NCI-H1048 (cell line): ENCODE results near the gene MUC22.
"Not testable (repeated sequence)": the region's sequence is repeated elsewhere in the genome, so short reads cannot be mapped to it uniquely, and the experiment has no call there.

Experiments used
- DNase-seq: peaks from one replicate; lab custom pipeline; 2025; lab: John Stamatoyannopoulos, UW

The MUC22 gene

DNA sequence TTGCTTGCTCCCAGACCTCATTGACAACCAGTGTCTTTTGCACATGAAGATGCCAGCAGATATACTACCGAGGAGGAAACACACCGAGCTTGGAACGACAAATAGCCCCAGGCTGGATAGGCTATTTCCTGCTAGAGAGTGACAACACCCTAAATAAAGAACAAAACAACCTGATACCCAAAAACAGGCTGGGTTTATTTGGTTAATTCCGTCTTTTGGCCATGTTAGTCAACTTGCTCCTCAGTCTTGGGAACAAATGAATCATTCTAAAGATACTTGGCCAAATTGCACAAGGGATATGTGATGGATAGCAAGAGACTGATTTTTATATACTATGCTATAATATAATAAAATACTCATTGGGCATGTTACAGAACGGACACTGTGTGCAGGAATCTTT is 11.5 kb upstream of the MUC22 start:
- no peak for DNase-seq

DNA sequence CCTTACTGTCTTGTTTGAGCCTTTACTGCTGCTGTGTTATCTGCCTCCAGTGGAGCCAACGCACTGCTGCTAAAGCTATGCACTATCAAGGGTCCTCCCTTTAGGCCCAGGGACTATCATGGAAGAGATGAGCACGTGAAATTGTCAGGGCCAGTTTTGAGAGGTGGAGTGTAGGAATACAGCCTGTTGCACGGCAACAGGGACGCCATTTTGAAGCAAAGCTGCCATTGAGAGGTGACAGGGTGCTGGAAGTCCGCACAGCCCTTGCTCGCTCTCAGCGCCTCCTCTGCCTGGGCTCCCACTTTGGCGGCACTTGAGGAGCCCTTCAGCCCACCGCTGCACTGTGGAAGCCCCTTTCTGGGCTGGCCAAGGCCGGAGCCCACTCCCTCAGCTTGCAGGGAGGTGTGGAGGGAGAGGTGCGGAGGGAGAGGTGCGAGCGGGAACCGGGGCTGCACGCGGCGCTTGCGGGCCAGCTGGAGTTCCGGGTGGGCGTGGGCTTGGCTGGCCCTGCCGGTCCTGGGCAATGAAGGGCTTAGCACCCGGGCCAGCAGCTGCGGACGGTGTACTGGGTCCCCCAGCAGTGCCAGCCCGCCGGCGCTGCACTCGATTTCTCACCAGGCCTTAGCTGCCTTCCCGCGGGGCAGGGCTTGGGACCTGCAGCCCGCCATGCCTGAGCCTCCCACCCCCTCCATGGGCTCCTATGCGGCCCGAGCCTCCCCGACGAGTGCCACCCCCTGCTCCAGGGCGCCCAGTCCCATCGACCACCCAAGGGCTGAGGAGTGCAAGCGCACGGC is 10.0 kb upstream of the MUC22 start:
- not testable (repeated sequence) for DNase-seq

DNA sequence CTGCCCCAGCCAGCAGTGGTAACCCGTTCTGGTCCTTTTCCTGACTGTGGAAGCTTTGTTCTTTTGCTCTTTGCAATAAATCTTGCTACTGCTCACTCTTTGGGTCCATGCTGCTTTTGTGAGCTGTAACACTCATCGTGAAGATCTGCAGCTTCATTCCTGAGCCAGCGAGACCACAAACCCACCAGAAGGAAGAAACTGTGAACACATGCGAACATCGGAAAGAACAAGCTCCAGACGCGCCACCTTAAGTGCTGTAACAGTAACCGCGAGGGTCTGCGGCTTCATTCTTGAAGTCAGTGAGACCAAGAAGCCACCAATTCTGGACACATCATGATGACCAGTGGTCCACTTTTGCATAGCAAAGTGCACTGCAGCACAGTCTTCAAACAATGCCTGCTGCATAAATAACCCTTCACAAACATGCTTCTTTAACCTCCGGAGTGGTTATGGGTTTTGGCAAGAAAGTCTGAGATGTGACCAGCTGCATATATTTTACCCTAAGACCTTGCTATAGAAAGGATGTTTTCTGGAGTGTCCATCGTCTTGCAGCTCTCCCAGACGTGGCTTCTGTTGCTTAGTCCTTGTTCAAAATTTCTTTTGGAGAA is 8.9 kb upstream of the MUC22 start:
- no peak for DNase-seq

DNA sequence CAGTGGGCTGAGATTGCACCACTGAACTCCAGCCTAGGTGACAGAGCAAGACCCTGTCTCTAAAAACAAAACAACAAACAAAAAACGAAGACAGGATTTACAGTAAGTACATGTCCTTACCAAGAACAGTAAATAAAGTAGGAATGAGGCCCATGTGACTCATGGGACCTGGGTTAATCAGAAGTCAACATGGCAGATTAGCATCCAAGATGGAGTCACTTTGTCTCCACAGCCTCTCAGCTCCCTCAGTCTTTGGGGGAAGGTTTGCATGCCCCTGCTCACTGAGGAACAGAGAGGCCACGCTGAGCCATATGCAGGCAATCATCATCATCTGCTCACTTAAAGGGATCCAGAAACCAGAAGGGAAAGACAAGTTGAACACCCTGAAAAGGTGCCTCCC is 7.8 kb upstream of the MUC22 start:
- DNase-seq = no peak

DNA sequence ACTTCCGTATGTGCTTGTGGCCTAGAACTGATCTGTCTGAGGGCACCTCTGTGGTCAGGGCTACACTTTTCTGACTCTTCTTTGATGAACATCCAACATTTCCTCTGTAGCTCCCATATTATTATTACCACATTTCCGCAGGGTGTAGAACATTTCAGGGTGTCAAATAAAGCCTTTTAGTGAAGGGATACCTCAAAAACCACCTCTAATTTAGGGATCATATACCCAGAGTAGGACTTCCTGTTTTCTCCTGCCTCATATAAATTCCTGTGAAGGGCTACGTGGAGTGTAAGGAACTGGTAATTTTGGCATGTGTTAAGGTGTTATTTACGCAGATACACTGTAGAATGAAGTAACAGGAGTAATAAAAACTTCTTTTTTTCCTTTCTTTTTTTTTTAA is 5.5 kb upstream of the MUC22 start:
- DNase-seq = no peak

DNA sequence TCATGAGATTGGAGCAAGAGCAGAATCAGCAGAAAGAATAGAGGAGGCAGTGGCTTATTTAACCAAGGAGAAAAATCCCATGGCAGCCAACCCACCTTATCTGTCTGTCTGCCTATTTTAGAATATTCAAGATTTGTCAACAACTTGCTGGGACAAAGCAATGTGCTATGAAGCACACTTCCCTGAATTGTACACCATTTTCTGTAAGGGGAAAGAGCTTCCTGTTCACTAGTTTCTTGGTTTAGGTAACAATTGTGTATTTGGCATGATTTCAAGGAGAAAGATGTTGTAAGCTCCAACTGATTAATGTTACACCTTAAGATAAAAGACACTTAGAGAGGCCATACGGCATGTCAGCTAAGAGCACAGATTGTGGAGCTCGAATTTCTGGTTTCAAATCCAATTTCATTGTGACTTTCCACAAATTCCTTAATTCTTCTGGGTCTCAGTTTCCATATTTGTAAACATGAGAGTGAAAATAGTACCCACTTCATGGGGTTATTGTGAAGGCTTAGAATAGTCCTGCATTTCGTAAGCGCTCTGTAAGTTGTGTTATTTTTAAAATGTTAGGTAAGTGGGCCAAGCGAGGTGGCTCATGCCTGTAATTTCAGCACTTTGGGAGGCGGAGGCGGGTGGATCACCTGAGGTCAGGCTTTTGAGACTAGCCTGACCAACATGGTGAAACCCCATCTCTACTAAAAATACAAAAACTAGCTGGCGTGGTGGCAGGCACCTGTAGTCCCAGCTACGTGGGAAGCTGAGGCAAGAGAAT is 4.8 kb upstream of the MUC22 start:
- no peak for DNase-seq

DNA sequence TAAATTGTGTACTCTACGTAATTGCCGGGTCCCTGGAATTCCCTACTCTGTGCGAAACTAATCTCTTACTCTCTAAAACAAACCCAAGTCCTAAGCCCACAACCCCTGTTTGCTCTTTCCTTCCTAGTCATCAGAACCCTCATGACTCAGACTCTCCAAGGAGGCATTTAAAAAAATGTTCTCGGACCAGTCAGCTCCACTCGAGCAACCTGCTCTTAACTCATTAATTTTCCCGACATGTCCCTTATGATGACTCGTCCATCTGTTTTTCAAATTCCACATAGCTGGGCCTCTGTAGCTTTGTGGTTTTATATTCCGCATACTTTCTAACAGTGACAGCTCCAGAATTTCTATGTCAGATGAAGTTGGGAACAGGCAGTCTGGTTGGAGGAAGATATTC is 2.6 kb upstream of the MUC22 start:
- DNase-seq = no peak

DNA sequence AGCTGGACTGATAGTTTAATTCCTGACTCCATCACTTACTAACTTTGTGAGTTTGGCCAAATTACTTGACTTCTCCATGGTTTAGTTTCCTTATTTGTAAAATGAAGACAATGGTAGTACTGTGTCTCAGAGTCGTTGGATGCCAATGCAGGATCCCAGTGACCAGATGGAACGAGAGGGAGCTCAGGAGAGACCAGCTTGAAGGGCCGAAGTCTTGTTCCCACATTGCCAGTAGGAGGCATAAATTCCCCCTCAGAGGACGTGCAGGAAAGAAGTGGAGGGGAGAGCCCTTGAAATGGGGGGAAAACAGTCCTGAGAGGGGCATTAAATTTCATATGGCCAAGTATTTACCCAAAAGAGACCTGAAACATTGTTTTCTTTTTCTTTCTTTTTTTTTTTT is 2.1 kb upstream of the MUC22 start:
- no peak for DNase-seq

DNA sequence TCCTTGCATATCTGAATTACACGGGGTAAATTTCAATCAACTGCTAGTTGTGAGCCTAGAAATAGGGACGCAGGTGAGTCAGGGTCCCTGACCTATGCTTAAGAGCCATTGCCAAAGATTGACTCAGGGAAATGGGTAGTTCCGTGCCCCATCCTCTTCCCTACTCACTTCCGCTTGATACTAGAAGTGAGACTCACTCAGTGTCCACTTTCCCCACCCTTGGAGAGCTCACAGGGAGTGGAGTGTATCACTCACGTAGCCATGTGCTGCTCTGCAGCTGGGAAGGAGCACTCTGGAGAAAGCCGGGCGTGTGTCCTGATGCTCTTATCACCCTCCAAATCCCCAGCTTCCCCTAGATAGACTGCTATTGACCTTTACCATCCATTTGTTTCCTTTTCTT is 543 bp upstream of the MUC22 start:
- no peak for DNase-seq

DNA sequence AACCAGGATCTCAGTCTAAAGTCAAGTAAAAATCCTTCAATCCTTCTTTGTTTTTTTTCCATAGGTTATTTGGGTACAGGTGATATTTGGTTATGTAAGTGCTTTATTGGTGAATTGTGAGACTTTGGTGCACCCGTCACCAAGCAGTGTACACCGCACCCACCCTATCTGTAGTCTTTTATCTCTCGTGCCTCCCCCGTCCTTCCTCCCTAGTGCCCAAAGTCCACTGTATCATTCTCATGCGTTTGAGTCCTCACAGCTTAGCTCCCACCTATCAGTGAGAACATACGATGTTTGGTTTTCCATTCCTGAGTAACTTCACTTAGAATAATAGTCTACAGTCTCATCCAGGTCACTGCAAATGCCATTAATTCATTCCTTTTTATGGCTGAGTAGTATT is 879 bp downstream of the MUC22 start:
- DNase-seq = no peak

DNA sequence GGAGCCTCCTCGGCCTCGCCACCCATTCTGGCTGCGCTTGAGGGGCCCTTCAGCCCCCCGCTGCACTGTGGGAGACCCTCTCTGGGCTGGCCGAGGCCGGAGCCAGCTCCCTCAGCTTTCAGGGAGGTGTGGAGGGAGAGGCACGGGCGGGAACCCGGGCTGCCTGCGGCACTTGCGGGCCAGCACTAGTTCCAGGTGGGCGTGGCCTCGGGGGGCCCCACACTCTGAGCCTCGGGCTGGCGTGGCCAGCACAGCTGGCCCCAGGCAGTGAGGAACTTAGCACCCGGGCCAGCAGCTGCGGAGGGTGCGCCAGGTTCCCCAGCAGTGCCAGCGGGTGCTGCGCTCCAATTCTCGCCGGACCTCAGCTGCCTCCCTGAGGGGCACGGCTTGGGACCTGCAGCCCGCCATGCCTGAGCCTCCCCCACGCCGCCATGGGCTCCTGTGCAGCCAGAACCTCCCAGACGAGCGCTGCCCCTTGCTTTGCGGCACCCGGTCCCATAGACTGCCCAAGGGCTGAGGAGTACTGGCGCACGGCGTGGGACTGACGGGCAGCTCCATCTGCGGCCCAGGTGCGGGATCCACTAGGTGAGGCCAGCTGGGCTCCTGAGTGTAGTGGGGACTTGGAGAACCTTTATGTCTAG is 6.5 kb downstream of the MUC22 start:
- no peak for DNase-seq

DNA sequence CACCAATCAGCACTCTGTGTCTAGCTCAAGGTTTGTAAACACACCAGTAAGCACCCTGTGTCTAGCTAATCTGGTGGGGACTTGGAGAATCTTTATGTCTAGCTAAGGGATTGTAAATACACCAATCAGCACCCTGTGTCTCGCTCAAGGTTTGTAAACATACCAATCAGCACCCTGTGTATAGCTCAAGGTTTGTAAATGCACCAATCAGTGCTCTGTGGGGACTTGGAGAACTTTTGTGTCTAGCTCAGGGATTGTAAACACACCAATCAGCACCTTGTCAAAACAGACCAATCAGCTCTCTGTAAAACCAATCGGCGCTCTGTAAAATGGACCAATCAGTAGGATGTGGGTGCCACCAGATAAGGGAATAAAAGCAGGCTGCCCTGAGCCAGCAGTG is 7.2 kb downstream of the MUC22 start:
- not testable (repeated sequence) for DNase-seq

DNA sequence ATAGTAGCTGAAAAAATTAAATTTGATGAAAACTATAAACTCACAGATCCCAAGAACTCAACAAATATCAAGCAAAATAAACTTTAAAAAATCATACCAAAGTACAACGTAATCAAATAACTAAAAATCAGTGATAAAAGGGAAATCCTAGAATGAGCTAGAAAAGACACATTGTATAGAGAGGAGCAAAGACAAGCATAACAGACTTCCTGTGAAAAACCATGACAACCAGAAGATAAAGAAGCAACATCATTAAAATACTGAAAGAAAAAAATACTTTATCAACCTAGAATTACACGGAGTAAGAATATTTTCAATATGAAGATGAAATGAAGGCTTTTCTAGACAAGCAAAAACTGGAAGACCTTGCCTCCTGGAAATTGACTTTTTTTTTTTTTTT is 9.8 kb downstream of the MUC22 start:
- DNase-seq = no peak

DNA sequence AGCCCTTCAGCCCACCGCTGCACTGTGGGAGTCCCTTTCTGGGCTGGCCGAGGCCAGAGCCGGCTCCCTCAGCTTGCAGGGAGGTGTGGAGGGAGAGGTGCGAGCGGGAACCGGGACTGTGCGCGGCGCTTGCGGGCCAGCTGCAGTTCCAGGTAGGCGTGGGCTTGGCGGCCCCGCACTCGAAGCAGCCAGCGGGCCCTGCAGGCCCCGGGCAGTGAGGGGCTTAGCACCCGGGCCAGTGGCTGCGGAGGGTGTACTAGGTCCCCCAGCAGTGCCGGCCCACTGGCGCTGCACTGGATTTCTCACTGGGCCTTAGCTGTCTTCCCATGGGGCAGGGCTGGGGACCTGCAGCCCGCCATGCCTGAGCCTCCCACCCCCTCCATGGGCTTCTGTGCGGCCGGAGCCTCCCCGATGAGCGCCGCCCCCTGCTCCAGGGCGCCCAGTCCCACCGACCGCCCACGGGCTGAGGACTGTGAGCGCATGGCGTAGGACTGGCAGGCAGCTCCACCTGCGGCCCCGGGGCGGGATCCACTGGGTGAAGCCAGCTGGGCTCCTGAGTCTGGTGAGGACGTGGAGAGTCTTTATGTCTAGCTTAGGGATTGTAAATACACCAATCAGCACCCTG is 10.5 kb downstream of the MUC22 start:
- DNase-seq = not testable (repeated sequence)

DNA sequence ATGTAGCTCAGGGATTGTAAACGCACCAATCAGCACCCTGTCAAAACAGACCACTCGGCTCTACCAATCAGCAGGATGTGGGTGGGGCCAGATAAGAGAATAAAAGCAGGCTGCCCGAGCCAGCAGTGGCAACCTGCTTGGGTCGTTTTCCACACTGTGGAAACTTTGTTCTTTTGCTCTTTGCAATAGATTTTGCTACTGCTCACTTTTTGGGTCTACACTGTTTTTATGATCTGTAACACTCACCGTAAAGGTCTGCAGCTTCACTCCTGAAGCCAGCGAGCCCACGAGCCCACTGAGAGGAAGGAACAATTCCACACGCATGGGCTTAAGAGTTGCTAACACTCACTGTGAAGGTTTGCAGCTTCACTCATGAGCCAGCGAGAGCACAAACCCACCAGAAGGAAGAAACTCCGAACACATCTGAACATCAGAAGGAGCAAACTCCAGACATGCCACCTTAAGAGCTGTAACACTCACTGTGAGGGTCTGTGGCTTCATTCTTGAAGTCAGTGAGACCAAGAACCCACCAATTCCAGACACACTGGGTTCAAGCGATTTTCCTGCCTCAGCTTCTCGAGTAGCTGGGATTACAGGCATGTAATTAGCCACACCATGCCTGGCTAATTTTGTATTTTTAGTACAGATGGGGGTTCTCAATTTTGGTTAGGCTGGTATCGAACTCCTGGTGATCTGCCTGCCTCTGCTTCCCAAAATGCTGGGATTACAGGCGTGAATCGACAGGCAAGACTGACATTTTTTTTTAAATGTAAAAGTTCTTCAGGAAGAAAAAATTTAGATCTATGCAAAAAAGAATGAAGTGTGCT is 11.6 kb downstream of the MUC22 start:
- DNase-seq = not testable (repeated sequence)

DNA sequence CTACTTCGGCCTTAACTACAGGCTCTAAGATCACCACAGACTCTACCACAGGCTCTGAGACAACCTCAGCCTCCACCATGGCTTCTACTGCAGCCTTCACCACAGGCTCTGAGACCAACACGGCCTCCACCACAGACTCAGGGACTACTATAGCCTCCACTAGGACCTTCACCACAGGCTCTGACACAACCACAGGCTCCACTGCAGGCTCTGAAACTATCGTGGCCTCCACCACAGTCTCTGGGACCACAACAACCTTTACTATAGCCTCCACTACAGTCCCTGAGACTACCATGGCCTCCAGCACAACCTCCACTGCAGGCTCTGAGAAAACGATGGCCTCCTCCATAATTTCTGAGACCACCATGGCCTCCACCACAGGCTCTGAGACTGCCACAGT is 15.3 kb downstream of the MUC22 start:
- no peak for DNase-seq

DNA sequence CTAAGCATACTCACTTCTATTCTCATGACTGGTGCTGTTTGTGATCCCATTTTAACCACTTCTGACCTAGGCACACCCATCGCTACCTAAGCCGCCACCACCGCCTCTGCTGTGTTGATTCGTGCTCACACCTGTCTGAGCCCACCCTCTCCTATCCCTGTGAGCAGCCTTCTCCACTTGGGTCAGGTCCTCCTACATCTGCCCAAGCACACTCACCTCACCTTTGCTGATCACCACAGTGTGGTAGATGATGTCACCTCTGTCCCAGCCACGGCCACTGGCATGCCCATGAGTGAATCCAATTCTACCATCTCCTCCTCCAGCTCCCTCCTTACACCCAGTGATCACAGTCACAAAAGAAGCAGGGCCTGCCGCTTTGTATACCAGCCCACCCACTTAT is 20.8 kb downstream of the MUC22 start:
- DNase-seq = no peak

DNA sequence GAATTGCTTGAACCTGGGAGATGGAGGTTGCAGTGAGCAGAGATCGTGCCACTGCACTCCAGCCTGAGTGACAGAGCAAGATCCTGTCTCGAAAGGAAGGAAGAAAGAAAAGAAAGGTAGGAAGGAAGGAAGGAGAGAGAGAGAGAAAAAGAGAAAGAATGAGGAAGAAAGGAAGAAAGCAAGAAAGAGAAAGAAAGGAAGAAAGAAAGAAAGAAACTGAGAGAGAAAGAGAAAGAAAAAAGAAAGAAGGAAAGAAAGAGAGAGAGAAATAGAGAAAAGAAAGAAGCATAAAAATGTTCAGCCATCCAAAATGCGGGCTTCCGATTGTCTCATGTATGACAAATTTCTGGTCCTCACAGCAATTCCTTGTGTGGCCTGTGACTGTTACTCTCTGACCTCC is 22.8 kb downstream of the MUC22 start:
- DNase-seq = no peak

DNA sequence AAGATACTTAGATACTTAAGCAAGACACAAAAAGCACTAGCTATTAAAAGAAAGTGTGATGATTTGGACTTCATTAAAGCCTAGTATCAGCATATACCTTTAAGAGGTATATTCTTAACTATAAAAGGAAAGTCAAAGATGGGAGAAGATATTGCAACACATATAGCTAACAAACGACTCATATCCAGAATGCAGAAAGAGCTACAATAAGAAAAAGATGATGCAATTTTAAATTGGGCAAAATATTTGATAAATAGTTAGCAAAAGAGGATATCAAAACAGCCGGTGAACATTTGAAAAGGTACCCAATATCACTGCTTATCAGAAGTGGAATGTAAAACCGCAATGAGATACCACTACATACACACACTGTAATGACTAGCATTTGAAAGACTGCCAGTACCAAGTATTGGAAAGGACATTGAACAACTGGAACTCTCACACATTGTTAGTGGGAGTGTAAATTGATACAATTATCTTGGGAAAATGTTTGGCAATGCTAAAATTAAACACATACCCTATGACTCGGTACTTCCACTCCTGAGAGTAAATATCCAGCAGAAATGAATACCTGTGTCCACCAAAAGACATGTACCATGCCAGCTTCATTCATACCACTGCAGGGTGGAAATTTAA is 25.7 kb downstream of the MUC22 start:
- DNase-seq = no peak

DNA sequence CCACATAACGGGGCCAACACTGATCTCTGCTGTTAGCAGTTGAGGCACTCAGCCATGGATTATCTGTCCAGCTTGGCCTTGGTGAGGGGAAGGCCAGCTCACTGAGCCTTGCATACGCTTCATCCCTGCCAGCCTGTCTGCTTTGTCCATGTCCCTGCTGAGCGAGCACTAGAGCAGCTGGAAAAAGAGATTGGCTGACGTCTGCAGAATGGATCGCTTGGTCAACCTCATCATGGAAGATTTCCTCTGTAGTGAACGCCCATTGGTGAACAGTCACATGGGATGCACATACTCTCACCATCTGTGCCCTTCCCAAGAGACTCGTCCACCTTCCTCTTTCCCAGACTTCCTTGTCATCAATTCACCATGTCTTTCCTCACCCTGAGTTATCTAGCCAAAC is 26.9 kb downstream of the MUC22 start:
- no peak for DNase-seq

DNA sequence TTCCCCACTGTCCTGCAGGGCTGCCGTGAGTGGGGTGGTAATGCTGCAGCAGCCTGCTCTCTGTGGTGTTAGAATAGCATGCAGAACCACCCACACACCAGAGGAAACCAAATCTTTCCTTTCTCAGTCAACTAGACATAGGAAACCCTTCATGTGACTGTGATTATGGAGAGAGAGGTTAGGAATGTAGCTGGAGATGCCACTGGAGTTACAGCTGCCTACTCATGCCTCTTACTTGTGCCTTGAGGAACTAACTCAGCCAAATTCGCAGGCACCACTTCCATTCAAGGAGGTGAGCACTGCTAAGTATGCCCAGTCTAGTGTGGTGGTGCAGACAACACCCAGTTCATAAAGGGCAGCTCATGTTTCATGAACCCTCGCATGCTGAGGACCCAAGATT is 27.4 kb downstream of the MUC22 start:
- DNase-seq = no peak
